GM19438 (cell line): Measurements from ENCODE around the gene SYT4.
"Not testable (repeated sequence)": the region's sequence is repeated elsewhere in the genome, so short reads cannot be mapped to it uniquely, and the experiment has no call there.

Source experiments
- ATAC-seq: cut with Tn5 transposase; IDR thresholded peaks from one replicate; pipeline ENCODE4 v1.9.1; 2021; ENCODE audit warnings: low read depth; ENCODE audit not compliant: unreplicated experiment

Gene SYT4, protein sequence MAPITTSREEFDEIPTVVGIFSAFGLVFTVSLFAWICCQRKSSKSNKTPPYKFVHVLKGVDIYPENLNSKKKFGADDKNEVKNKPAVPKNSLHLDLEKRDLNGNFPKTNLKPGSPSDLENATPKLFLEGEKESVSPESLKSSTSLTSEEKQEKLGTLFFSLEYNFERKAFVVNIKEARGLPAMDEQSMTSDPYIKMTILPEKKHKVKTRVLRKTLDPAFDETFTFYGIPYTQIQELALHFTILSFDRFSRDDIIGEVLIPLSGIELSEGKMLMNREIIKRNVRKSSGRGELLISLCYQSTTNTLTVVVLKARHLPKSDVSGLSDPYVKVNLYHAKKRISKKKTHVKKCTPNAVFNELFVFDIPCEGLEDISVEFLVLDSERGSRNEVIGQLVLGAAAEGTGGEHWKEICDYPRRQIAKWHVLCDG

DNA sequence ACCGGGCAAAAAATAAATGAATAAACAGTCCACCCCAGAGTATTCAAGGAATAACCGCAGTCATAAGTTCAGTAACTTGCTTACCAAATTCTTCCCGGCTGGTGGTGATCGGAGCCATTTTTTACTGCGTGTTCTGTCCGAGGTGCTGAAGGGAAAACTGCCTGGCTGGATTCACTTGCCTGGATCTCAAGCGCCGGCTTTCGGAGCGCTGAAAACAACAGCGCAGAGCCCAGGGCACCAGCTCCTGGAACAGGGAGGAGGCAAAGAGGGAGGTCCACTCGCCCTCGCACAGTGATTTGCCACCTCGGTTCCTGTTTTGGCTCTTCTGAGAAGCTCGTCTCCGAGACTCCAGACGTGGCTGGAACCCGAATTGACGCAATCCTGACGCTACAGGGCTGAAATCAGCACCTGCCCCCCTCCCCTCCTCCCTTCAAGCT, at the start of gene SYT4:
TSS of gene SYT4 (minus strand) at position 327 of the 437 bp plus-strand sequence. CDS start at position 118, 209 bp downstream.
- ATAC-seq: no peak

GRCh38 chr18:43322132-43322531, 44.8 kb upstream of the SYT4 start:
- ATAC-seq: no peak

GRCh38 chr18:43314941-43315340, 37.7 kb upstream of the SYT4 start:
- no peak for ATAC-seq

DNA sequence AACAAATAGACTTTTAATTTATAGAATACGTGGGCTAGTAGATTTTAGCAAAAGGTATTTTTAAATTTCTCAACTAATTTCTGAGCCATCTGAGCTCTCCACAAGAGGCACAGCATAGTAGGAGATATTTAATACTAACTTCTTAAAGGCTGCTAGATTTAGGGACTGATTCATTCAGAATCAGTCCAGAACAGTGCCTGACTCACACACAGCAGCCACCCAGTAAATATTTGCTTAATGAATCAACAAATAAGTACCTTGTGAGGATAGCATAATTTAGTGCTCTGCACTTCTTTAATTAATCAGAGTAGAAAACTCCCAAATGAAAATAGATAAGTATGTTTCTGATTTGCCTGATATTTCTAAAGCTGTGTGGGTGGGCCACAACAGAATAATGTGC, 35.6 kb upstream of the SYT4 start:
- no peak for ATAC-seq

- no peak for ATAC-seq
These were observed 32.9 kb upstream of the SYT4 start for GRCh38 chr18:43310239-43310638.

DNA sequence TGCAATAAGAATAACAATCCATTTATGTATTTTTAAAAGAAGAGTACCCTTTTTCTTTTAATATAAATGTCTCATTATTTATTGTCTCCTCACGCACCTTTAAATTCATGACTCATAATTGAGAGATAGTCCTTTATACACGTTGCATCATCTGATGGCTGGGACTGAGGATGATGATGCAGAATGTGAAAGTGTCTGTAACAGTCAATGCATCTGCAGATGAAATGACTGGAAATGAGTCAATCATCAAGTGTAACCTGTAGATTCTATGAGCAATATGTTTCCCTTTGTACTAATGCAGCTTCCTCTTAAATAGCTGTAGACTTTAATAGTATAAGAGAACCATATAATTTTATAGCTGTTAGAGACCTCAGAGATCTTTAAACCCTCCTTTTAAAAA, 26.1 kb upstream of the SYT4 start:
- ATAC-seq: no peak

DNA sequence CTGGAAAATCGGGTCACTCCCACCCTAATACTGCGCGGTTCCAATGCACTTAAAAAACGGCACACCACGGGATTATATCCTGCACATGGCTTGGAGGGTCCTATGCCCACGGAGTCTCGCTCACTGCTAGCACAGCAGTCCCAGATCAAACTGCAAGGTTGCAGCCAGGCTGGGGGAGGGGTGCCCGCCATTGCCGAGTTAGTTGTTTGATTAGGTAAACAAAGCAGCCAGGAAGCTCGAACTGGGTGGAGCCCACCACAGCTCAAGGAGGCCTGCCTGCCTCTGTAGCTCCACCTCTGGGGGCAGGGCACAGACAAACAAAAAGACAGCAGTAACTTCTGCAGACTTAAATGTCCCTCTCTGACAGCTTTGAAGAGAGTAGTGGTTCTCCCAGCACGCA, 8.9 kb upstream of the SYT4 start:
- not testable (repeated sequence) for ATAC-seq

DNA sequence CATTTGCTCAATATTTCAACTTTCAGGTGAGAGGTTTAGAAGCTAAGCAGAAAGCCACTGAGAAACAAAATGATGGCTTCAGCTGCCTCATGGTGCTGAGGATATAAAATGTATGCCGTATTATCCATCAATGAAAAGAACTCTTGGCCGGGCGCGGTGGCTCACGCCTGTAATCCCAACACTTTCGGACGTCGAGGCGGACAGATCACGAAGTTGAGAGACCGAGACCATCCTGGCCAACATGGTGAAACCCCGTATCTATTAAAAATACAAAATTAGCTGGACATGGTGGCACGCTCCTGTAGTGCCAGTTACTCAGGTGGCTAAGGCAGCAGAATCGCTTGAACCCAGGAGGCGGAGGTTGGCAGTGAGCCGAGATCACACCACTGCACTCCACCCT, 6.0 kb upstream of the SYT4 start:
- ATAC-seq: no peak

GRCh38 chr18:43279015-43279744, 1.9 kb upstream of the SYT4 start:
- no peak for ATAC-seq

DNA sequence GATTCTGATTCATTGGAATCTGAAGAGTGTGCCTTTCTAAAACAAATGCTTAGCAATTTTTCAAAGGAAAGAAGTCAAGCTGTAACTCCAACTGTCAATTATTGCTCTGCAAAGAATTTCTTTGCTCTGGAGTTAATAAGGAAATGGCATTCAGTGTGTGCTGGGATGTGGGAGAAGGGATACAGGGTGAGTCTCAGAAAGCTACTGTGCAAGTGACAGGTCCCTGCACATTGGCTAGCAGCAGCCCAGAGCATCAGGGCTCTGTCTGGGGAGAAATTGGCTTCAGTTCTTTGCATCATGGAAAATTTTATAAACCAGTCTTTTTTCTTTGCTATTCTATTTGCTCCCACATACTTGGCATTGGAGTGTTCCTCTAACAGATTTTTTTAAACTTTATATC, 1.1 kb upstream of the SYT4 start:
- no peak for ATAC-seq

- ATAC-seq: no peak
These were observed 799 bp downstream of the SYT4 start for GRCh38 chr18:43276491-43276890.

DNA sequence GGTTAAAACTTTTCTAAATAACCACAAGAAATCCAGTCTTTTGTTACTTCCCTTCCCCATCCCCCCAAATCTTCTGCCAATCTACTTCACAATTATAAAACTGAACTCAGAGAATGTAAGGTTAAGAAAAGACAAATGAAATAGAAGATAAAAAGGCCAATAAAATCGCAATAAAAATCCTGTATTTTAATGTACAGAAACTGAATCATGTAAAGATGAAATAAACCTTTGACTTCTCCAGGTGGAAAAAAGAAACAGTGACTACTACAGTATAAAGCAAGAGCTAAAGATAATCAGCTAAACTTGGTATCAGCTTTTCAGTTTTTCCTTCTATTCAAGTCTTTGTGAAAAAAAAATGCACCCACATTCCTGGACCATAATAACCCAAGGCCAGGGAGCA, 1.7 kb downstream of the SYT4 start:
- ATAC-seq: no peak

GRCh38 chr18:43274526-43274925, 2.8 kb downstream of the SYT4 start:
- no peak for ATAC-seq

- peak; percentile 64 for ATAC-seq
These were observed 5.5 kb downstream of the SYT4 start for GRCh38 chr18:43271593-43272432.

DNA sequence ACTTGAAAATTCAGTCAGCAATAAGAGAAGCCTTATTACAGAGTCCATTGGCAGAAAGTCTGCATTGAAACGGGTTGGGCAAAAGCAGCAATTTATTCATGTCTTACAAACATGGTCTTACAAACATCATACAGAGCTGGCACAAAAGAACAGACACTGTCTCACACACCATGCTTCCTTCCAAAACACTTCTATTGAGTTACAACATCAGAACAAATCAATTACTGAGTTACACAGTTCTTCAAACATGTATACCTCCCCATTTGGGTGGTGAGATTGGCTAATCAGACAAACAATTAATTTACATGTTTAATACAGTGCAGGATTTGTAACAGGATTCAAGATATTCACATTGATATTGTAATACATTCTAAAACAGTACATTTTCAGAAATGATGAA, 9.5 kb downstream of the SYT4 start:
- no peak for ATAC-seq

DNA sequence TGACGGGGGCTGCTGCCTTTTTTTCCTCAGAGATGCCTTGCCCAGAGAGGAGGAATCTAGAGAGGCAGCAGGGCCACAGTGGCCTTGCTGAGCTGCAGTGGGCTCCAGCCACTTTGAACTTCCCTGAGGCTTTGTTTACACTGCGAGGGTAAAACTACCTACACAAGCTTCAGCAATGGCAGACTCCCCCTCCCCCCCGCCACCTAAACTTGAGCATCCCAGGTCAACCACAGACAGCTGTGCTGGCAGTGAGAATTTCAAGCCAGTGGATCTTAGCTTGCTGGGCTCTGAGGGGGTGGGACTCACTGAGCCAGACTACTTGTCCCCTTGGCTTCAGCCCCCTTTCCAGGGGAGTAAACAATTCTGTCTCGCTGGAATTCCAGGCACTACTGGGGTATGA, 11.8 kb downstream of the SYT4 start:
- ATAC-seq: no peak

DNA sequence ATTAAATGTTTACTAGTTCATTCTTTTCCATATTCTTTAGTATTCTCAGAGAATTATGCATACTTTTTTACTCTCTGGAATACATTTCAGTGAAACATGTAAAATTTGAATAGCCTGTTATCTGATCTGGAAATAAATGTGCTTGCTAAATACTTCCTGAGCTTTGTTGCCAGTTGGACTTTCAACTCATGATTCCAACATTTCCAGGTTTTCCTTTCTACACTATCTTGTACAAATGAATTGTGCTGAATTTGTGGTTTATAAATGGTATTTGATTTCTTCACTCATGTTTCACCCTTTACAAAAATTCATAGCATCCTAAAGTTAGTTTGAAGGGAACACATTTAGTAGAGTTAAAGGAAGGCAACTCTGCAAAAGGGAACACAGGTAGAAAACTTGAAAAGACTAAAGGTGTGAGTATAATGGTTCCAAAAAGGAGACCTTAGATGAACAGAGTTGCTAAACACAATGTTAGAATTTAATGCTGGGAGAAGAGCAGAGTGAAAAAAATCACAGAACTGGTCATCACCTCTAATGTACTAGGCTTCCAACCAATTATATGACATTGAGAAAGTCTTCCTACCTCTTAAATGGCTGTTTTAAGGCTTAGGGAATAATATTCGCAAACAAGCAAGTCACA, 28.6 kb downstream of the SYT4 start:
- ATAC-seq: no peak

DNA sequence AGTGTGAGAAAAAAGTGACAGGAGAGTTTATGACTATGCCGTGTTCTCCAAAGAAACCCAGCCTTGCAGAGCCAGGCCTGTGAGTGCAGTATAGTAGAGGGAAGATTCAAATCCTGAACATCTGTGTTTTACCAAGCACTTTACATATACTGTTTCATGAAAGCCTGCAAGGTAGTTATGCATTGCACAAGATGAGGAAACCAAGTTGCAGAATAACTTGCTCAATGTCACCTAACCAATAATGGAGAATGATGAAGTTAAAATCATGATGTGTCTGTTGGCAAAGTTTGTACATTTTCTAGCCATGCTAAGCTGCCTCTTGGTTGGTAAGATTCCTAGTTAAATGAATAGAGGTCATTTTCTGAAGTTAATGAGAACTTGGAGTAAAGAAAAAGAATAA, 29.3 kb downstream of the SYT4 start:
- no peak for ATAC-seq

- ATAC-seq: no peak
These were observed 38.9 kb downstream of the SYT4 start for GRCh38 chr18:43238429-43238828.

DNA sequence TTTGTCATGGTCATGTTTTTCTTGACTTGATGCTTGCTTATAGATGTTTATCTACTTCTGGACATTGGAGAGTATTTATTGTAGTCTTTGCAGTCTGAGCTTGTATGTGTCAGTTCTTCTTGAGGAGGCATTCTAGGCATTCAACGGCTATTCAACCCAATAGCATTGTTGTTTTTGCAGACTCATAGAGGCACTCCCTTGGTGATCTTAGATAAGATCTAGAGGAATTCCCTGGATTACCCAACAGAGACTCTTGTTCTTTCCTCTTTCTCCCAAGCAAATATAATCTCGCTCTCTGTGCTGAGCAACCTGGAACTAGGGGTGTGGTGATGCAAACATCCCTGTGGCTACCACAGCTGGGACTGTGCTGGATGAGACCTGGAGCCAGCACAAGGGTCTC, 40.4 kb downstream of the SYT4 start:
- ATAC-seq: no peak

DNA sequence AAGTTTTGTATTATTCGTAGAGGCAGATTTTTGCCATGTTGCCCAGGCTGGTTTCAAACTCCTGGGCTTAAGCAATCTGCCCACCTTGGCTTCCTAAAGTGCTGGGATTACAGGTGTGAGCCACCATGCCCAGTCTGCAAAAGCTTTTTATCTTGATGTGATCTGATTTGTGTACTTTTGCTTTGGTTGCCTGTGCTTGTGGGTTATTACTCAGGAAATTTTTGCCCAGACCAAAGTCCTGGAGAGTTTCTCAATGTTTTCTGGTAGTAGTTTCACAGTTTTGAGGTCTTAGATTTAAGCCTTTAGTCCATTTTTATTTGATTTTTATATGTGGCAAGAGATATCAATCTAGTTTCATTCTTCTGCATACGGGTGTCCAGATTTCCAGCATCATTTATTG, 42.4 kb downstream of the SYT4 start:
- no peak for ATAC-seq
